HuH-7 (cell line): ENCODE data around the gene ARHGAP32.

Experiments used
- DNase-seq: peaks from one replicate; pipeline ENCODE4 v3.0.0; 2011; ENCODE audit warnings: low spot score

ARHGAP32 gene

DNA sequence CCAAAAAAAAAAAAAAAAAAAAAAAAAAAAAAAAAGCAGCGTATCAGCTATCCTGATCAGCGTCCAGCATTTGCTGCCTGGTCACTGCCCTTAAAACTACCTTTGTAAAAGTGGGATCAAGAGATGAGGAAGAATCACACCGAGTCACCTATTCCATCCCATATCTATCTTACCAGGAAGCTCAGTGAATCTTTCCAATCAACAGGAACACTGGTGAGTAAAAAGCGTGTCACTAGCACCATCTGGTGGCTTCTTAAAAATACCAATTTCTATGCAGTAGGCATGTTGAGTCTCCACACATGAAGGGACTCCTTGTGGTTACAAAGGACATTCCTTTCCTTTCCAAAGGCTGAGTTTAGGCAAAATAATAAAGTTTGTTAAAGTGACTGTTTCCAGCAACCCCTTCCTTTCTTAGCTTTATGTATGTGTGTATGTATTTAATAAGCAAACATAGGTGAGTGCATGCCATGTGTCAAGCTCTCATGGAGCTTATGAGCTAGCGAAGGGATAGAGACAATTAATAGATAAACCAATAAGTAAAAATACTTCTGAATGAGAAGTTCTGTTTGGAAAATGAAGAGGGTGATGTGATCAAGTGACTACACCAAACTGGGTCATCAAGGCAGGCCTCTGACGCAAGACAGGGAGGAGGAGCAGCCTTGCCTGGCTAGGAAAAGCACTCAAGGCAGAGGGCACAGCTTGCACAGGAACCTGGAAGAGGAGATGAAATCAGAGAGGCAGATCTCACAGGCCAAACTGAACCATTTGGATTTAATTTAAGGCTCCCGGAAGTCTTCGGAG lies 235.5 kb downstream of the ARHGAP32 start:
- DNase-seq = peak; percentile 63

- DNase-seq = no peak
Observed at GRCh38 chr11:128955636-128956035, 236.5 kb downstream of the ARHGAP32 start.

GRCh38 chr11:128953151-128953550 lies 239.0 kb downstream of the ARHGAP32 start:
- no peak for DNase-seq

DNA sequence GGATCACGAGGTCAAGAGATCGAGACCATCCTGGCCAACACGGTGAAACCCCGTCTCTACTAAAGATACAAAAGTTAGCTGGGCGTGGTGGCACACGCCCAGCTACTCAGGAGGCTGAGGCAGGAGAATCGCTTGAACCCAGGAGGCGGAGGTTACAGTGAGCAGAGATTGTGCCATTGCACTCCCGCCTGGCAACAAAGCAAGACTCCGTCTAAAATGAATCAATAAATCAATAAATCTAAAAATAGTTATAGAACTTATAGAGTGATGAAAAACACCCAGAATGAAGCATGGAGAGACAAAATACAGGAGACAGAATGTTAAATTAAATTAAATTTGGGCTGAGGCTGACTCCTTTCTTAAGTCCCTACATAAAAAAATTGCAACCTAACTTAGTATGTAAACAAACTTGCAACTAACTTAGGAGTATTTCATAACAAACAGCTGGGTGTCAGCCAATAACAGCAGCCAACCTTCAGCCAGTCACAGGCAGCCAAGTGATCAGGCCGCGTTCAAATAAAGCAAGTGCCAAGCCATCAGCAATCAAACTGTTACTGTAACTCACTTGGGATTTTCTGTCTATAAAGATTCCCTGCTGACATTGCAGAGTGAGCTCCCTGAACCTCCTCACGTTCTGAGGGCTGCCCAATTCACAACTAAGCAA lies 242.2 kb downstream of the ARHGAP32 start:
- no peak for DNase-seq

GRCh38 chr11:128948583-128948982 lies 243.5 kb downstream of the ARHGAP32 start:
- DNase-seq = no peak

DNA sequence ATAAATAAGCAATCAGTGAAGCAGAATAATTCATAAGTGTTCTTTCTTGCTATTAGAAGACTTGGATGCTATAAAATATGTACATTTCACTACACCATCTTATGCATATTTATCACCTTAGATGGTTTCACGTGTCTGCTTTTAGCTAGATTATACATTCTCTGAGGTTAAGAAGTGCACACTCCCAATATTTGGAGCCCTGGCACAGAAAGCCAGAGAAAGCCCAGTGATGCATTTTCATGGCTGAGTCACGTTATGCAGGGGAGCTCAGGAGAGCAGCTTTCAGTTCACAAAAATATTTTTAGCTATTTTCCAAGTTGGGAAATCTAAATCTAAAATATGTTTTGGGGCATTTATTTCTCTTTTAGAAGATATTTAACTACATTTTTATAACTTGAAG lies 244.4 kb downstream of the ARHGAP32 start:
- DNase-seq = no peak

DNA sequence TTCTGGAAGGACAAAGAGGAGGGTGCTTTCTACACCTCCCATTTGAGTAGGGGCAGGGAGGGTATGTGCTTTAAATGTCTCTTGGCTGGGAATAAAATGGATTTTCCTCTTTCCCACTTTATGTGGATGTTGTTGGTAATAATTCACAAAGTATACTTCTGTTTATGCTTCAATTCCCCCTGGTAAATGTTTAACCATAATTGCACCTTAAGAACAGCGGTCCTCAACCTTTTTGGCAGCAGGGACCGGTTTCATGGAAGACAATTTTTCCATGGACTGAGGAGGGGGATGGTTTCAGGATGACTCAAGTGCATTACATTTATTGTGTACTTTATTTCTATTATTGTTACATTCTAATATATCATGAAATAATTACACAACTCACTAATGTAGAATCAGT lies 245.5 kb downstream of the ARHGAP32 start:
- no peak for DNase-seq

DNA sequence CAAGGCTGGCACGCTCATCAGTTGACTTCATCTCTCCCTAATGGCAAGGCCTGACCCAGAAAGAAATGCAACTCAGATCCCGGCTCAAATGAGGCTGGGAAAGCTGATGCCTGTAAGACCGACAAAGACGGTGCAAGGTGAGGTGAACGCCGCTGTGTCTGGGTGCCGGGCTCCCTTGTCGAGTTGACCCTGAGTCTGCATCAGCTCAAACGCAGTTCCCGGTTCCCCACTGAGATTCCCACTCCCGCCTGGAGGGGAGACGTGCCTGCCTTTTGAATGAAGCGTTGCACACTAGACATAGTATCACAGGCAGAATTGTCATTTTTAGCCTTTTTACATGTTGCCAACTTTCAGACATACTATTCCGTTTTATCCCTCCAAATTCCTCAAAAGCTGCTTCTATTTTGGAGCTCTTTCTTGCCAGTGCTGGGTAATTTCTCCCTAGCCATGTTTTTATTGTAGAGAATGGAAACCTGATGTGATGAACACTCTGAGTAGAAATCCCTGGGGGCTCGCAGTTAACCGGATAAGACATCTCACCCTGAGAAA lies 248.6 kb downstream of the ARHGAP32 start:
- no peak for DNase-seq

GRCh38 chr11:128942817-128943427 lies 249.2 kb downstream of the ARHGAP32 start, which contains the start of gene TP53AIP1:
Gene TP53AIP1 (minus strand): TSS chr11:128942871. CDS start chr11:128937818, 5,053 bp downstream.
- DNase-seq = no peak

GRCh38 chr11:128942272-128942612 lies 249.9 kb downstream of the ARHGAP32 start:
- no peak for DNase-seq

- DNase-seq = no peak
Observed at GRCh38 chr11:128941573-128942271, 250.4 kb downstream of the ARHGAP32 start.

DNA sequence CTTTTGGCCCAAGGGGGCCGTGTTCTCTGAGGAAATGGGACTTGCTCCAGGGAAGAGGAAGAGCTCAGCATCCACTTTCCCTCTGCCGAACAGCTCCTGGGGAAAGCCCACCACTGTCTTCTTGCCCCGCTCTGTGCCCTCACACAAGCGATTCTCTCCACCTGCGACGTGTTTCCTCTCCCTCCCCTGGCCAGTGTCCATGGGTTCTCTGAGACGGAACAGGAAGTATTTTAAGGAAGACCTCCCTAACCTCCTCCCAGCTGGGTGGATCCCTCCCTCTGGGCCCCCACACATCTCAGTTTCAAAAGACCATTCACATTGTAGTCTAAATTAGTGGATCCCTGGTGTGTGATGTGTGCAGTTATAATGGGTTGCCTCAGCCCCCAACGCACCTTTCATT lies 251.0 kb downstream of the ARHGAP32 start:
- no peak for DNase-seq

GRCh38 chr11:128940603-128941002 lies 251.5 kb downstream of the ARHGAP32 start:
- DNase-seq = no peak

- no peak for DNase-seq
Observed at GRCh38 chr11:128940156-128940555, 252.0 kb downstream of the ARHGAP32 start.

- DNase-seq = no peak
Observed at GRCh38 chr11:128939591-128939990, 252.5 kb downstream of the ARHGAP32 start.

- DNase-seq = no peak
Observed at GRCh38 chr11:128938156-128938885, 253.8 kb downstream of the ARHGAP32 start.

GRCh38 chr11:128937480-128937879 lies 254.6 kb downstream of the ARHGAP32 start:
- no peak for DNase-seq

DNA sequence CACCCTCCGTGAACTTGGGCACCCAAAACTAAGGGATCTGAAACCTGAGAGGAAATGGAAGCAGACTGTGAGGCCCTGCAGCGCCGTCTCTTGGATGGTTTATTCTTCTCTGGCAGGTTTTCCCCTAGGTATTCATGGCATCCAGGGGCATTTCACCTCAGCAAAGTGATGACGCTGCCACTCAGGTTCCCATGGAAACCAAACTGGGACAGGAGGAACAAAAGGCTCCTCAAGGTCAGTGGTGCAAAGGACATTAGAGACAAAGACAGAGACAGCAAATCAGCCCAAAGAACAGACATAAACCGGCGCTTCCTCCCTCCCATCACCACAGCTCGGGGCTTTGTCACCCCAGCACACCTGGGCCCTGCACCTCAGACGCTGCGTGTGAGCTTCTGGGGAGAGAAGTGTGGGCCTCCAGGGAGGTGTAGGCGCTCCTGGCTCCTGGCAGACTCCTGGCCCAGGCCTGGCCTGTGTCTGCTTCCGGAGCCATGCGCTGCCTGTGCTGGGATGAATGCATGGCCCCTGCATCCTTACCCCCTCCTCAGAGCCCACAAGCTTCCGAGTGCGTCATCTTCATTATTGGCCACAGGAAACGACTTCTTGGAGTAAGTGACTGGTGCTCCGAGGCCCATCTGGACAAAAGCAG lies 255.4 kb downstream of the ARHGAP32 start:
- DNase-seq = no peak

GRCh38 chr11:128934926-128935325 lies 257.2 kb downstream of the ARHGAP32 start:
- no peak for DNase-seq

- no peak for DNase-seq
Observed at GRCh38 chr11:128934351-128934750, 257.8 kb downstream of the ARHGAP32 start.
